ENCODE data around the gene ORAI1.
"Not testable (repeated sequence)": the region's sequence is repeated elsewhere in the genome, so short reads cannot be mapped to it uniquely, and the experiment has no call there.

The ORAI1 gene

GRCh38 chr12:121626087-121626852 is at the start of gene ORAI1:
TSS of gene ORAI1 (plus strand) at chr12:121626530.
- peak; percentile 96 for DNase-seq

GRCh38 chr12:121576851-121577391 is 49.4 kb upstream of the ORAI1 start:
- DNase-seq, result peak; percentile 35

GRCh38 chr12:121577443-121578180 is 48.7 kb upstream of the ORAI1 start:
- DNase-seq, result peak; percentile 27

GRCh38 chr12:121578230-121579189 is 47.8 kb upstream of the ORAI1 start:
- peak; percentile 76 for DNase-seq

GRCh38 chr12:121579190-121579791 is 47.0 kb upstream of the ORAI1 start:
- DNase-seq, result peak; percentile 76

- DNase-seq, result peak; percentile 80
These were observed 46.1 kb upstream of the ORAI1 start for GRCh38 chr12:121579981-121580868.

- DNase-seq, result peak; percentile 74
These were observed 45.2 kb upstream of the ORAI1 start, which contains the start of gene KDM2B for GRCh38 chr12:121580959-121581685. TSS of gene KDM2B (minus strand) at chr12:121581023. CDS start at chr12:121580911, 112 bp downstream.

GRCh38 chr12:121581686-121582429 is 44.5 kb upstream of the ORAI1 start:
- peak; percentile 71 for DNase-seq

GRCh38 chr12:121582583-121583333 is 43.6 kb upstream of the ORAI1 start:
- DNase-seq, result peak; percentile 44

GRCh38 chr12:121583334-121583661 is 43.0 kb upstream of the ORAI1 start:
- peak; percentile 8 for DNase-seq

GRCh38 chr12:121584885-121585284 is 41.4 kb upstream of the ORAI1 start:
- DNase-seq, result not testable (repeated sequence)

- DNase-seq, result no peak
These were observed 35.7 kb upstream of the ORAI1 start for GRCh38 chr12:121590476-121591143.

GRCh38 chr12:121592320-121592719 is 34.0 kb upstream of the ORAI1 start:
- DNase-seq, result no peak

- no peak for DNase-seq
These were observed 30.8 kb upstream of the ORAI1 start for GRCh38 chr12:121595520-121595919.

- DNase-seq, result no peak
These were observed 29.8 kb upstream of the ORAI1 start for GRCh38 chr12:121596526-121596925.

GRCh38 chr12:121600702-121601336 is 25.5 kb upstream of the ORAI1 start:
- DNase-seq, result no peak

GRCh38 chr12:121602766-121603165 is 23.6 kb upstream of the ORAI1 start:
- no peak for DNase-seq

- no peak for DNase-seq
These were observed 22.7 kb upstream of the ORAI1 start for GRCh38 chr12:121603581-121603980.
